HepG2 (cell line): ENCODE results near the gene THRB. TPM values are rescaled to one million over a fixed set of nuclear protein-coding genes. Genes with fewer than 3 reads are reported as not detected.

Source experiments
- ATAC-seq: fragments of 200-7000 bp; cut with Tn5 transposase; 3 replicates; pipeline ENCODE4 v1.9.1; 2020; ENCODE audit warnings: mild to moderate bottlenecking, moderate library complexity
- BruUV-seq: library from RNA; stranded (reverse); fragments of 400-500 nt; replicated peaks from 2 replicates; lab custom pipeline; 2021; lab: Mats Ljungman, UMichigan
- CTCF ChIA-PET: fragments of 300-600 bp; formaldehyde crosslinking; extraction: SDS; loops from one replicate; lab custom pipeline; 2021; ENCODE audit warnings: low total read pairs, inconsistent platforms, low intra/inter-chr PET ratio; lab: Yijun Ruan, JAX
- POLR2A ChIA-PET: fragments of 350-600 bp; sonication (Branson Sonifier 250); formaldehyde crosslinking; loops from one replicate; lab custom pipeline; 2020; ENCODE audit warnings: antibody characterized with exemption, inconsistent platforms; lab: Yijun Ruan, JAX
- DNase-seq: peaks from one replicate; pipeline ENCODE4 v3.0.0-alpha.2; 2015; ENCODE audit warnings: low spot score
- FAIRE-seq: peaks from 3 replicates; lab custom pipeline; 2011; peaks lifted over from hg19 to GRCh38; lab: Jason Lieb, UNC
- H2AFZ ChIP-seq: one replicate; pipeline ENCODE4 v1.6.1; 2011; ENCODE audit warnings: low read length, inconsistent platforms
- H3K27ac ChIP-seq: fragments of 300-600 bp; 3 replicates; pipeline ENCODE4 v1.8.0; 2011; ENCODE audit warnings: mixed run types, mild to moderate bottlenecking, mixed read lengths, low read length, inconsistent platforms; ENCODE audit not compliant: insufficient read depth; ENCODE audit errors: extremely low read length
- H3K27me3 ChIP-seq, 2 experiments: fragments of 200-600 bp in 1 of 2; 2 replicates in 1 of 2; 3 replicates in 1 of 2; pipeline versions ENCODE4 v1.6.0 to v1.8.0; 2011; ENCODE audit warnings: low read length in 2 of 2, mild to moderate bottlenecking in 2 of 2, moderate library complexity in 2 of 2, inconsistent platforms in 1 of 2; ENCODE audit not compliant: insufficient read depth in 2 of 2, control insufficient read depth in 1 of 2
- H3K36me3 ChIP-seq, 2 experiments: fragments of 200-600 bp in 1 of 2; replicated peaks in 1 of 2; 2 replicates in 1 of 2; 3 replicates in 1 of 2; pipeline versions ENCODE4 v1.5.1 to v1.8.0; 2011; ENCODE audit warnings: low read length in 2 of 2, inconsistent platforms in 1 of 2; ENCODE audit not compliant: insufficient read depth in 2 of 2, control insufficient read depth in 1 of 2
- H3K4me1 ChIP-seq: 2 replicates; pipeline ENCODE4 v1.5.1; 2012; ENCODE audit warnings: low read length, inconsistent platforms; ENCODE audit not compliant: insufficient read depth
- H3K4me2 ChIP-seq: 2 replicates; pipeline ENCODE4 v1.6.0; 2011; ENCODE audit warnings: low read depth, low read length, inconsistent platforms
- H3K4me3 ChIP-seq, 3 experiments: fragments of 200-600 bp in 1 of 3; sonication (generic), shearing (Covaris generic) in 1 of 3; replicated peaks in 1 of 3; 2 replicates each; pipeline ENCODE4 v1.5.1; 2011 to 2016; ENCODE audit warnings: low read length in 3 of 3, inconsistent platforms in 2 of 3, low read depth in 2 of 3, mild to moderate bottlenecking in 2 of 3, control low read depth in 1 of 3, mixed read lengths in 1 of 3; ENCODE audit not compliant: insufficient read depth in 1 of 3
- H3K79me2 ChIP-seq: one replicate; pipeline ENCODE4 v1.6.1; 2011; ENCODE audit warnings: low read length, inconsistent platforms; ENCODE audit not compliant: insufficient read depth
- H3K9ac ChIP-seq: 2 replicates; pipeline ENCODE4 v1.6.0; 2011; ENCODE audit warnings: mild to moderate bottlenecking, low read depth, low read length, inconsistent platforms; ENCODE audit not compliant: insufficient read depth
- H3K9me3 ChIP-seq: 2 replicates; pipeline ENCODE4 v1.5.1; 2012; ENCODE audit warnings: mild to moderate bottlenecking, low read length
- H4K20me1 ChIP-seq: 2 replicates; pipeline ENCODE4 v1.6.0; 2011; ENCODE audit warnings: inconsistent platforms, mild to moderate bottlenecking, low read length, moderate library complexity; ENCODE audit not compliant: insufficient read depth
- IRF2 ChIP-seq: IDR thresholded peaks from 2 replicates; pipeline ENCODE4 v1.6.1; 2018; ENCODE audit warnings: missing genetic modification reagents, missing compliant biosample characterization
- ZNF780A ChIP-seq: sonication (generic); formaldehyde crosslinking; IDR thresholded peaks from 2 replicates; pipeline ENCODE4 v1.8.0; 2022; ENCODE audit warnings: mild to moderate bottlenecking, missing genetic modification reagents, moderate library complexity
- WGBS: methylation state at CpG from one replicate; pipeline ENCODE4 v1.1.6; 2017; ENCODE audit warnings: low lambda C conversion rate; 5-methylcytosine and 5-hydroxymethylcytosine counted together
- in situ Hi-C: cut with HindIII; loops from 2 replicates; pipeline ENCODE4 v1.10.0; 2017; ENCODE audit warnings: low pct_unique_long_range_greater_than_20kb; ENCODE audit not compliant: extremely low pct_ligation_motif_present
- intact Hi-C: fragments of 100-400 bp; cut with micrococcal nuclease; formaldehyde crosslinking; loops from one replicate; pipeline ENCODE4 v1.10.0; 2022; ENCODE audit not compliant: unreplicated experiment
- polyA plus RNA-seq, 8 experiments: library from polyadenylated mRNA; depleted of rRNA in 3 of 8; stranded (reverse) in 7 of 8; unstranded in 1 of 8; fragments of >200 nt; fragmentation: Illumina TruSeq in 4 of 8; extraction: Trizol in 4 of 8; gene quantifications; 2 replicates each; pipeline versions ENCODE4 v1.2.1 to v1.2.3, GENCODE V29; 2011 to 2016; ENCODE audit warnings: low read depth in 4 of 8, missing spikeins in 1 of 8, mixed read lengths in 1 of 8; ENCODE audit not compliant: insufficient read depth in 1 of 8
- total RNA-seq, 5 experiments: library from RNA; depleted of rRNA; stranded (reverse); fragments of >200 nt; fragmentation: Illumina TruSeq; extraction: Trizol; gene quantifications; 2 replicates each; pipeline ENCODE4 v1.2.3, GENCODE V29; 2016; ENCODE audit warnings: low read depth in 1 of 5
- TF ChIP-seq, protein P1 (sequence below): sonication (generic); formaldehyde crosslinking; IDR thresholded peaks from 2 replicates; pipeline ENCODE4 v1.4.0; 2020; ENCODE audit warnings: mild to moderate bottlenecking, missing genetic modification reagents
- TF ChIP-seq, protein P2 (sequence below): sonication (generic); formaldehyde crosslinking; IDR thresholded peaks from 2 replicates; pipeline ENCODE4 v1.4.0; 2020; ENCODE audit warnings: missing genetic modification reagents
- TF ChIP-seq, protein P3 (sequence below): sonication (generic); formaldehyde crosslinking; IDR thresholded peaks from 2 replicates; pipeline ENCODE4 v1.4.0; 2020; ENCODE audit warnings: missing genetic modification reagents

THRB gene
- total and polyA plus RNA-seq, 2 of the 13 experiments (the other 11 are each of a cell fraction or from before 2014, with no cell fraction given), result 4.7 to 22.7 TPM

DNA sequence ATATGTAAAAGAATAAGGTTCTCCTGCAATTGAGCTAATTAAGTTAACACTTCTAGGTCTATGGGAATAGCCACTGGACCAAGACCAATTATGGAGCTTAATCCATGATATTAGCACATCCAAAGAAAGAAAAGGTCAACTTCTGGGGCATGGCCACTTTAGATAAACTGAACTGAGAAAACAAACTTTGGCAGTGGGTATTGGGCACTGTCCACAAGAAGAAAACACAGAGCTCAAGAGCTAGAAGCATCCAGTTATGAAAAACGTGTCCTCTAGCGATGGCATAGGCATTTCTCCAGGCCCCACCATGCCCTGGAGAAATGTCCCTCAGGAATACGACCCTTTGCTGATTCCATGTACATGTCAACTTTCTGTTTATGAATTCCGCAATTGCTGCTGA lies 87.8 kb downstream of the THRB start:
- POLR2A ChIA-PET, result interaction anchor here (1.4 kb wide), 1 partner anchor 45 kb away, joined by 6 read pairs; no protein-coding TSS in a partner anchor
- no peak for TF ChIP-seq ZNF780A (CRISPR knock-in tag)
- TF ChIP-seq, protein P1, sequence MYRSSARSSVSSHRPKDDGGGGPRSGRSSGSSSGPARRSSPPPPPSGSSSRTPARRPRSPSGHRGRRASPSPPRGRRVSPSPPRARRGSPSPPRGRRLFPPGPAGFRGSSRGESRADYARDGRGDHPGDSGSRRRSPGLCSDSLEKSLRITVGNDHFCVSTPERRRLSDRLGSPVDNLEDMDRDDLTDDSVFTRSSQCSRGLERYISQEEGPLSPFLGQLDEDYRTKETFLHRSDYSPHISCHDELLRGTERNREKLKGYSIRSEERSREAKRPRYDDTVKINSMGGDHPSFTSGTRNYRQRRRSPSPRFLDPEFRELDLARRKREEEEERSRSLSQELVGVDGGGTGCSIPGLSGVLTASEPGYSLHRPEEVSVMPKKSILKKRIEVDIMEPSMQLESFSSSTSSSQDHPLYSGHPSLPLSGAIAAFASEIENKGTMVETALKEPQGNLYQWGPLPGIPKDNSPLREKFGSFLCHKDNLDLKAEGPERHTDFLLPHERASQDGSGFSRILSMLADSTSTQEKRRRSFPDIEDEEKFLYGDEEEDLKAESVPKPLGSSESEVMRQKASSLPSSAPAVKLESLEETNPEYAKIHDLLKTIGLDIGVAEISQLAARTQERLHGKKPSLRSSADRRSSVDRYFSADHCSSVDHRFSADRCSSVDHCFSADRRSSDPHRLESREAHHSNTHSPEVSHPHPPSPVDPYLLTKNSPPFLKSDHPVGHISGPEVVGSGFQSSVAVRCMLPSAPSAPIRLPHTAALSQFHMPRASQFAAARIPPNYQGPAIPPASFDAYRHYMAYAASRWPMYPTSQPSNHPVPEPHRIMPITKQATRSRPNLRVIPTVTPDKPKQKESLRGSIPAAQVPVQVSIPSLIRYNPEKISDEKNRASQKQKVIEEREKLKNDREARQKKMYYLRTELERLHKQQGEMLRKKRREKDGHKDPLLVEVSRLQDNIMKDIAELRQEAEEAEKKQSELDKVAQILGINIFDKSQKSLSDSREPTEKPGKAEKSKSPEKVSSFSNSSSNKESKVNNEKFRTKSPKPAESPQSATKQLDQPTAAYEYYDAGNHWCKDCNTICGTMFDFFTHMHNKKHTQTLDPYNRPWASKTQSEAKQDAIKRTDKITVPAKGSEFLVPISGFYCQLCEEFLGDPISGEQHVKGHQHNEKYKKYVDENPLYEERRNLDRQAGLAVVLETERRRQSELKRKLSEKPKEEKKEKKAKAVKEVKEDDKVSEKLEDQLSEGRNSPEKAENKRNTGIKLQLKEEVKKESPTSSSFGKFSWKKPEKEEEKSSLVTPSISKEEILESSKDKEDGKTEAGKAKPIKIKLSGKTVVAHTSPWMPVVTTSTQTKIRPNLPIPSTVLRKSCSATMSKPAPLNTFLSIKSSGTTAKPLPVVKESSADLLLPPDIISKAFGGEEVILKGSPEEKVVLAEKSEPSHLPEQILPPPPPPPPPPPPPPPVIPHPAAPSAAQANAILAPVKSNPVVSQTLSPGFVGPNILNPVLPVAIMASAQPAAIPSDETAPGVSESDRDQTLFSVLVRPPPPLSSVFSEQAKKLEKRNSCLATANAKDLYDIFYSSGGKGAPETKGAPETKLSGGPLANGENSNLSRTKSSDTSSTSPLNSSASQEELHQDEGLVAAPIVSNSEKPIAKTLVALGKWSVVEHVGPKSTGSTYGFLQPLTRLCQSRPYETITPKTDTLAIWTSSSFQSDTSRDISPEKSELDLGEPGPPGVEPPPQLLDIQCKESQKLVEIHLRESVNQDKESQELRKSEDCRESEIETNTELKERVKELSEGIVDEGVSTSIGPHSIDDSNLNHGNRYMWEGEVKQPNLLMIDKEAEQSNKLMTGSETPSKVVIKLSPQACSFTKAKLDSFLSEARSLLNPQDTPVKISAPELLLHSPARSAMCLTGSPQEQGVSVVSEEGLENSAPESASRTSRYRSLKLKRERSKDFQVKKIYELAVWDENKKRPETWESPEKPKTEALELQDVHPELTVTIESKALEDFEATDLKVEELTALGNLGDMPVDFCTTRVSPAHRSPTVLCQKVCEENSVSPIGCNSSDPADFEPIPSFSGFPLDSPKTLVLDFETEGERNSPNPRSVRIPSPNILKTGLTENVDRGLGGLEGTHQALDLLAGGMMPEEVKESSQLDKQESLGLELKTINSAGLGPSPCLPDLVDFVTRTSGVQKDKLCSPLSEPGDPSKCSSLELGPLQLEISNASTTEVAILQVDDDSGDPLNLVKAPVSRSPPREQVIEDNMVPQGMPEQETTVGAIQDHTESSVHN (CRISPR knock-in tag), result no peak
- TF ChIP-seq, protein P2, sequence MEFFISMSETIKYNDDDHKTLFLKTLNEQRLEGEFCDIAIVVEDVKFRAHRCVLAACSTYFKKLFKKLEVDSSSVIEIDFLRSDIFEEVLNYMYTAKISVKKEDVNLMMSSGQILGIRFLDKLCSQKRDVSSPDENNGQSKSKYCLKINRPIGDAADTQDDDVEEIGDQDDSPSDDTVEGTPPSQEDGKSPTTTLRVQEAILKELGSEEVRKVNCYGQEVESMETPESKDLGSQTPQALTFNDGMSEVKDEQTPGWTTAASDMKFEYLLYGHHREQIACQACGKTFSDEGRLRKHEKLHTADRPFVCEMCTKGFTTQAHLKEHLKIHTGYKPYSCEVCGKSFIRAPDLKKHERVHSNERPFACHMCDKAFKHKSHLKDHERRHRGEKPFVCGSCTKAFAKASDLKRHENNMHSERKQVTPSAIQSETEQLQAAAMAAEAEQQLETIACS (CRISPR knock-in tag), result no peak
- TF ChIP-seq IRF2, result no peak
- TF ChIP-seq, protein P3, sequence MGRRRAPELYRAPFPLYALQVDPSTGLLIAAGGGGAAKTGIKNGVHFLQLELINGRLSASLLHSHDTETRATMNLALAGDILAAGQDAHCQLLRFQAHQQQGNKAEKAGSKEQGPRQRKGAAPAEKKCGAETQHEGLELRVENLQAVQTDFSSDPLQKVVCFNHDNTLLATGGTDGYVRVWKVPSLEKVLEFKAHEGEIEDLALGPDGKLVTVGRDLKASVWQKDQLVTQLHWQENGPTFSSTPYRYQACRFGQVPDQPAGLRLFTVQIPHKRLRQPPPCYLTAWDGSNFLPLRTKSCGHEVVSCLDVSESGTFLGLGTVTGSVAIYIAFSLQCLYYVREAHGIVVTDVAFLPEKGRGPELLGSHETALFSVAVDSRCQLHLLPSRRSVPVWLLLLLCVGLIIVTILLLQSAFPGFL (CRISPR knock-in tag), result no peak
- TF ChIP-seq, all 625 proteins: peak for 0

More for the DNA sequence above, 87.8 kb downstream of the THRB start:
- no peak overlapping the region for H3K4me2 ChIP-seq
- 96% methylated on average over 4 of the region's 4 CpGs for WGBS
- no peak overlapping the region for H3K4me3 ChIP-seq
- no peak for ATAC-seq
- in situ Hi-C loops (no loop called here), intact Hi-C loops (no loop called here)
- DNase-seq, result no peak
- H3K27me3 ChIP-seq, result no peaks in the 10 kb centered on the region
- H3K9me3 ChIP-seq, result peaks cover 4% of the 10 kb centered on the region
- CTCF ChIA-PET, result no interaction called here
- H3K27ac ChIP-seq, result no peak overlapping the region
- H3K79me2 ChIP-seq, result peaks cover 2% of the 10 kb centered on the region
- no peak overlapping the region for H2AFZ ChIP-seq
- H4K20me1 ChIP-seq, result no peaks in the 10 kb centered on the region
- FAIRE-seq, result no peak
- H3K4me1 ChIP-seq, result peaks cover 6% of the 10 kb centered on the region; the same call in 1 of the 2 replicates
- no TSS peak for BruUV-seq
- H3K9ac ChIP-seq, result no peak overlapping the region
- no peaks in the 10 kb centered on the region for H3K36me3 ChIP-seq
